B cell (primary cell): Measurements from ENCODE around the gene XAF1.

Experiments used
- CTCF ChIP-seq: fragments of 200-600 bp; IDR thresholded peaks from one replicate; pipeline ENCODE4 v1.8.0; 2022; ENCODE audit warnings: antibody characterized with exemption, mild to moderate bottlenecking
- EZH2 ChIP-seq: IDR thresholded peaks from 2 replicates; pipeline ENCODE4 v1.6.1; 2012; ENCODE audit warnings: borderline replicate concordance, low read depth, mild to moderate bottlenecking, moderate library complexity, low read length; ENCODE audit not compliant: insufficient read depth, poor library complexity, severe bottlenecking

DNA sequence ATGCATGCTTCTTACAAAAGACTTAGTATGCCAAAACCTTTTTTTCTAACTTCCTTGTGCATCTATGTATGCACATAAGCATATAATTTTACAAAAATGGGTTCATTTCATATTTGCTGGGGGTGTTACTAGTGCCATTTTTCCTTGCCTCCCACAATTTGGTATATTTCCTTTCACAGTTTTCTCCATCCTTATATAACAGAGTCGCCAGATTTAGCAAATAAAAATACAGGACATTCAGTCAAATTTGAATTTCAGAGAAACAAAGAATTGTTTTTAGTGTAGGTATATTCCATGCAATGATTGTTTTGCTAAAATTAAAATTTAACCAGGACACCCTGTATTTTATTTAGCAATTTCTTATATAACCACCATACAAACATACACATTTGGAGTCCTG, 16.2 kb downstream of the XAF1 start:
- TF ChIP-seq CTCF (no peak), EZH2 (no peak)
